ENCODE results near the gene TBCE. TPM values are rescaled to one million over a fixed set of nuclear protein-coding genes. Genes with fewer than 3 reads are reported as not detected.
A peak's percentile ranks its signal among the peaks of the same experiment; 100 is the strongest.

TBCE gene
- total and polyA plus RNA-seq, 9 of the 15 experiments (the other 6 are each of a cell fraction or from before 2014, with no cell fraction given) = 52.6 to 92.1 (median 82.1) TPM

DNA sequence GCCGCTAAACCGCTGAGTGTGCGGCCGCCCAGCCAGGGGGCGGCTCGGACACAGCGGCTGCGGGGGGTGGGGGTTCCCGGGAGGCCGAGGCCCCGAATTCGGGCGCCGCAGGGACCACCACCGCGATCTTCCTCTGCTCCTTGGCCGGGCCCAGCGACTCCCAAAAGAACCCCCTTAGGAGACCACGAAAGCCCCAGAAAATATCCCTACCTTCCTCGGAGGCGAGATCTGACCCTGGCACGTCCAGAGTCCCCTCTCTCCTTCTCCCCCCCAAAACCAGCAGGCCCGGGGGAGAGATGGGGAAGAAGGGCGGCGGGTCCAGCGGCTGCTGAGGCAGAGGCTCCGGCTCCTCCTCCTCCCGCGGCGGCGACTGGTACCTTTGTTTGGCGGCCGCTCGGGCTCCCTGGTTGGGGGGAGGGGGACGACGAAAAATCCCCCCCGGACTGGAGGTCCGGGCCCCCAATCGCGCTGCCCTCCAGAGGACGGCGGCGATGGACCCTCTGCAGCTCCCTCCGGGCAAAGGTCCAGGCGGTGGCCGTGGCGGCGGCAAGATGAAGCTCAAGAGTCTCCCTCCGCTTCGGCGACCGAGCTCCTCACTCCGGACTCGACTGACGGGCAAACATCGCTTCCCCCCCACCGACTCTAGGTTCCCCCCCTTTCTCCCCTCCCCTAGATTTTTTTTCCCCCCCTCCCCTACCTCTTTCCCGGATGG, 39.5 kb upstream of the TBCE start, which contains the start of gene ARID4B (continued):
- TF ChIP-seq, protein P1, sequence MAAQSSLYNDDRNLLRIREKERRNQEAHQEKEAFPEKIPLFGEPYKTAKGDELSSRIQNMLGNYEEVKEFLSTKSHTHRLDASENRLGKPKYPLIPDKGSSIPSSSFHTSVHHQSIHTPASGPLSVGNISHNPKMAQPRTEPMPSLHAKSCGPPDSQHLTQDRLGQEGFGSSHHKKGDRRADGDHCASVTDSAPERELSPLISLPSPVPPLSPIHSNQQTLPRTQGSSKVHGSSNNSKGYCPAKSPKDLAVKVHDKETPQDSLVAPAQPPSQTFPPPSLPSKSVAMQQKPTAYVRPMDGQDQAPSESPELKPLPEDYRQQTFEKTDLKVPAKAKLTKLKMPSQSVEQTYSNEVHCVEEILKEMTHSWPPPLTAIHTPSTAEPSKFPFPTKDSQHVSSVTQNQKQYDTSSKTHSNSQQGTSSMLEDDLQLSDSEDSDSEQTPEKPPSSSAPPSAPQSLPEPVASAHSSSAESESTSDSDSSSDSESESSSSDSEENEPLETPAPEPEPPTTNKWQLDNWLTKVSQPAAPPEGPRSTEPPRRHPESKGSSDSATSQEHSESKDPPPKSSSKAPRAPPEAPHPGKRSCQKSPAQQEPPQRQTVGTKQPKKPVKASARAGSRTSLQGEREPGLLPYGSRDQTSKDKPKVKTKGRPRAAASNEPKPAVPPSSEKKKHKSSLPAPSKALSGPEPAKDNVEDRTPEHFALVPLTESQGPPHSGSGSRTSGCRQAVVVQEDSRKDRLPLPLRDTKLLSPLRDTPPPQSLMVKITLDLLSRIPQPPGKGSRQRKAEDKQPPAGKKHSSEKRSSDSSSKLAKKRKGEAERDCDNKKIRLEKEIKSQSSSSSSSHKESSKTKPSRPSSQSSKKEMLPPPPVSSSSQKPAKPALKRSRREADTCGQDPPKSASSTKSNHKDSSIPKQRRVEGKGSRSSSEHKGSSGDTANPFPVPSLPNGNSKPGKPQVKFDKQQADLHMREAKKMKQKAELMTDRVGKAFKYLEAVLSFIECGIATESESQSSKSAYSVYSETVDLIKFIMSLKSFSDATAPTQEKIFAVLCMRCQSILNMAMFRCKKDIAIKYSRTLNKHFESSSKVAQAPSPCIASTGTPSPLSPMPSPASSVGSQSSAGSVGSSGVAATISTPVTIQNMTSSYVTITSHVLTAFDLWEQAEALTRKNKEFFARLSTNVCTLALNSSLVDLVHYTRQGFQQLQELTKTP (IDR thresholded peaks at IDR 0.05; ENCODE audit: low read depth in 1 of 2, partially characterized antibody in 2 of 2) = peak in 1 of 2 experiments; percentile 42
- TF ChIP-seq BCOR (IDR thresholded peaks at IDR 0.05) (no peak), CHCHD3 (CRISPR knock-in tag; IDR thresholded peaks at IDR 0.05) (no peak), PCBP2 (IDR thresholded peaks at IDR 0.05; ENCODE audit: low read depth, low read length, poor library complexity, severe bottlenecking) (no peak), GABPA (tag; conservative IDR thresholded peaks at IDR 0.05; ENCODE audit: low read depth) (no peak), GTF2E2 (tag; IDR thresholded peaks at IDR 0.05) (no peak), NR2C1 (IDR thresholded peaks at IDR 0.05) (no peak), NR2C1 (tag; IDR thresholded peaks at IDR 0.05) (no peak), NEUROD1 (IDR thresholded peaks at IDR 0.05; ENCODE audit: borderline replicate concordance, low read depth, low read length, partially characterized antibody) (no peak), ZNF354B (CRISPR knock-in tag; IDR thresholded peaks at IDR 0.05) (no peak), GTF2A2 (tag; IDR thresholded peaks at IDR 0.05) (no peak), ATF1 (CRISPR knock-in tag; IDR thresholded peaks at IDR 0.05) (no peak), ATF1 (tag; IDR thresholded peaks at IDR 0.05) (no peak), SAP30 (IDR thresholded peaks at IDR 0.05; ENCODE audit: borderline replicate concordance, insufficient read depth, low read depth, low read length, poor library complexity, severe bottlenecking) (peak; percentile 28), EHMT2 (IDR thresholded peaks at IDR 0.05) (no peak), FOXJ2 (tag; IDR thresholded peaks at IDR 0.05) (no peak), L3MBTL2 (IDR thresholded peaks at IDR 0.05) (no peak)
- TF ChIP-seq, protein P2, sequence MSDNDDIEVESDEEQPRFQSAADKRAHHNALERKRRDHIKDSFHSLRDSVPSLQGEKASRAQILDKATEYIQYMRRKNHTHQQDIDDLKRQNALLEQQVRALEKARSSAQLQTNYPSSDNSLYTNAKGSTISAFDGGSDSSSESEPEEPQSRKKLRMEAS (CRISPR knock-in tag; IDR thresholded peaks at IDR 0.05) = no peak; the same call in 1 of the 2 replicates
- TF ChIP-seq, protein P3, sequence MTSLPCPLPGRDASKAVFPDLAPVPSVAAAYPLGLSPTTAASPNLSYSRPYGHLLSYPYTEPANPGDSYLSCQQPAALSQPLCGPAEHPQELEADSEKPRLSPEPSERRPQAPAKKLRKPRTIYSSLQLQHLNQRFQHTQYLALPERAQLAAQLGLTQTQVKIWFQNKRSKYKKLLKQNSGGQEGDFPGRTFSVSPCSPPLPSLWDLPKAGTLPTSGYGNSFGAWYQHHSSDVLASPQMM (CRISPR knock-in tag; IDR thresholded peaks at IDR 0.05) = no peak
